ENCODE measurements around the gene ZNF799.

GRCh38 chr19:12400633-12401502 is at the start of gene ZNF799:
- TF ChIP-seq CTCF (IDR thresholded peaks at IDR 0.05; ENCODE audit: low read depth, low read length) = peak; percentile 17; the same call in 1 of the 2 replicates
- TF ChIP-seq EZH2phosphoT487 (IDR thresholded peaks at IDR 0.05; ENCODE audit: low read depth) = no peak
